Measurements from ENCODE around the gene ELMO1.

Gene ELMO1

GRCh38 chr7:37218956-37219355, 229.7 kb downstream of the ELMO1 start:
- no peak for DNase-seq (ENCODE audit: low read depth in 2 of 2)

- DNase-seq (ENCODE audit: low read depth in 2 of 2), result no peak
Measured at GRCh38 chr7:37216923-37217322, 231.7 kb downstream of the ELMO1 start.

GRCh38 chr7:37216156-37216852, 232.4 kb downstream of the ELMO1 start:
- no peak for DNase-seq (ENCODE audit: low read depth in 2 of 2)

- no peak for DNase-seq (ENCODE audit: low read depth in 2 of 2)
Measured at GRCh38 chr7:37215290-37215923, 233.3 kb downstream of the ELMO1 start.

- DNase-seq (ENCODE audit: low read depth in 2 of 2), result no peak
Measured at GRCh38 chr7:37212556-37212955, 236.1 kb downstream of the ELMO1 start.

GRCh38 chr7:37212051-37212450, 236.6 kb downstream of the ELMO1 start:
- no peak for DNase-seq (ENCODE audit: low read depth in 2 of 2)

GRCh38 chr7:37211097-37211880, 237.4 kb downstream of the ELMO1 start:
- no peak for DNase-seq (ENCODE audit: low read depth in 2 of 2)

- DNase-seq (ENCODE audit: low read depth in 2 of 2), result no peak
Measured at GRCh38 chr7:37209195-37209594, 239.5 kb downstream of the ELMO1 start.

- DNase-seq (ENCODE audit: low read depth in 2 of 2), result no peak
Measured at GRCh38 chr7:37208528-37208927, 240.1 kb downstream of the ELMO1 start.

- no peak for DNase-seq (ENCODE audit: low read depth in 2 of 2)
Measured at GRCh38 chr7:37206192-37206591, 242.5 kb downstream of the ELMO1 start.

- DNase-seq (ENCODE audit: low read depth in 2 of 2), result no peak
Measured at GRCh38 chr7:37205451-37205850, 243.2 kb downstream of the ELMO1 start.

- DNase-seq (ENCODE audit: low read depth in 2 of 2), result no peak
Measured at GRCh38 chr7:37201876-37202198, 246.8 kb downstream of the ELMO1 start.

GRCh38 chr7:37201003-37201875, 247.4 kb downstream of the ELMO1 start:
- DNase-seq (ENCODE audit: low read depth in 2 of 2), result peak; percentile 37 to 39

GRCh38 chr7:37198906-37199485, 249.7 kb downstream of the ELMO1 start:
- peak; percentile 60 to 74 for DNase-seq (ENCODE audit: low read depth in 2 of 2)

GRCh38 chr7:37198041-37198905, 250.4 kb downstream of the ELMO1 start:
- no peak for DNase-seq (ENCODE audit: low read depth in 2 of 2)

- DNase-seq (ENCODE audit: low read depth in 2 of 2), result no peak
Measured at GRCh38 chr7:37197108-37197507, 251.6 kb downstream of the ELMO1 start.

- no peak for DNase-seq (ENCODE audit: low read depth in 2 of 2)
Measured at GRCh38 chr7:37196676-37197075, 252.0 kb downstream of the ELMO1 start.

GRCh38 chr7:37195388-37195787, 253.3 kb downstream of the ELMO1 start:
- no peak for DNase-seq (ENCODE audit: low read depth in 2 of 2)

- DNase-seq (ENCODE audit: low read depth in 2 of 2), result no peak
Measured at GRCh38 chr7:37194943-37195342, 253.7 kb downstream of the ELMO1 start.

- DNase-seq (ENCODE audit: low read depth in 2 of 2), result no peak
Measured at GRCh38 chr7:37193775-37194135, 254.9 kb downstream of the ELMO1 start.
